ENCODE data around the gene NEFH. TPM values are rescaled to one million over a fixed set of nuclear protein-coding genes. Genes with fewer than 3 reads are reported as not detected.

The NEFH gene
- total and polyA plus RNA-seq, 7 experiments from 2014 or later = 0.19 to 3.2 (median 0.24) TPM

DNA sequence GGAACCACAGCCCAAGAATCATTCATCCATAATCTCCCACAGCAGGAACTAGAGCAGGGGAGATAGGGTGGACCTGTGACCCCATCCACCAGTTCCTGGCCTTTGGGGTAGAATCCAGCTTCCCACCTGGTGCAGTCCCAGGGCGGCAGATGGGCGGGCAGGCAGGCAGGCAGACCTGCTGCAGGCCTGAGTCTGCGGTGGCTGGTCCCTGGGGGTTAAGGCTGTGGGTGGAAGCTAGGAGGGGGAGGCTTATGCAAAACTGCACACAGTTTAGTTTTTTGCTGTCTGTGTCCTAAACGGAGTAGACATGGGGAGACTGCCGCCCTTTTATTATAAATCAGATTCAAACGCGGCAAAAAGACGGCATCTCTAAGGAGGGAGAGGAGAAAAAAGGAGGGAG lies 4.5 kb upstream of the NEFH start:
- no peak overlapping the region for H3K27ac ChIP-seq (ENCODE audit: low read depth, low read length)
- Mint-ChIP-seq H3K4me1 (peaks cover 10 to 18% (median 13%) of the 10 kb centered on the region in 7 donors), H3K9me3 (peaks cover 0 to 3% (median 0%) of the 10 kb centered on the region in 11 donors), H3K4me3 (no peak overlapping the region), H3K27ac (no peak overlapping the region), H3K36me3 (peaks cover 0 to 1% (median 0%) of the 10 kb centered on the region in 5 donors), H3K27me3 (peaks cover 33 to 55% (median 40%) of the 10 kb centered on the region in 5 donors)
- H3K36me3 ChIP-seq (ENCODE audit: control insufficient read depth in 2 of 3, insufficient read depth in 3 of 3, low read length in 3 of 3) = no peaks in the 10 kb centered on the region
- ChIA-PET CTCF (interaction anchor here (0.7 kb wide), 1 partner anchor 64 kb away, joined by 4 read pairs; no protein-coding TSS in a partner anchor), POLR2A (no interaction called here)
- H3K9me3 ChIP-seq (ENCODE audit: control insufficient read depth in 2 of 3, low read length in 3 of 3) = no peaks in the 10 kb centered on the region
- no peak for DNase-seq
- no peak for ATAC-seq
- intact Hi-C loops (cut with micrococcal nuclease) = no loop called here
- peaks cover 6 to 12% of the 10 kb centered on the region in 2 donors for H3K27me3 ChIP-seq (ENCODE audit: control insufficient read depth in 2 of 2, insufficient read depth in 2 of 2, low read length in 2 of 2)
- no peaks in the 10 kb centered on the region for H3K4me1 ChIP-seq (ENCODE audit: control insufficient read depth in 2 of 2, insufficient read depth in 2 of 2, low read length in 2 of 2)
- no peak overlapping the region for H3K4me3 ChIP-seq (ENCODE audit: low read length)

DNA sequence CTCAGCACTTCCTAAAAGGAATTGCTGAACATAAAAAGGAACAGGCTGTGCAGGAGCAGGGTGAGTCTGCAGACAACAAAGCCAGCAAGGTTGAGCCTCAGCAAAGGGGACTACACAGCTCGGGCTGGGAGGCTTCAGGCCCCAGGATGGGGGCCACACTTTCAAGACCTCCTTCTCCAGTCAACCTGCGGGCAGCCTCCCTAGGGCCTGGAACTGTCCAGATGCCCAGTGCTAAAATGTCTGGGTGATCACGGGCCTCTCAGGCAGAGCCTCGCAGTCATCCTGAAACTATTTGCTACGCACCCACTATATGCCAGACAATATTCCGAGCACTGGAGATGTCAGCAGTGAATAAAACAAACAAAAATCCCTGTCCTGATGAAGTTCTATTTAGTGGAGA lies 3.9 kb upstream of the NEFH start:
- H3K9me3 Mint-ChIP-seq = peaks cover 0 to 3% (median 0%) of the 10 kb centered on the region in 11 donors
- no peak for DNase-seq
- ATAC-seq = no peak
- no peak overlapping the region for H3K4me3 Mint-ChIP-seq
- H3K27me3 ChIP-seq (ENCODE audit: control insufficient read depth in 2 of 2, insufficient read depth in 2 of 2, low read length in 2 of 2) = peaks cover 6 to 12% of the 10 kb centered on the region in 2 donors
- H3K4me1 Mint-ChIP-seq = peaks cover 10 to 18% (median 13%) of the 10 kb centered on the region in 7 donors
- H3K36me3 Mint-ChIP-seq = peaks cover 0 to 1% (median 0%) of the 10 kb centered on the region in 5 donors
- no peak overlapping the region for H3K27ac ChIP-seq (ENCODE audit: low read depth, low read length)
- ChIA-PET CTCF (no interaction called here), POLR2A (no interaction called here)
- intact Hi-C loops (cut with micrococcal nuclease) = no loop called here
- no peak overlapping the region for H3K4me3 ChIP-seq (ENCODE audit: low read length)
- no peaks in the 10 kb centered on the region for H3K9me3 ChIP-seq (ENCODE audit: control insufficient read depth in 2 of 3, low read length in 3 of 3)
- peaks cover 32 to 55% (median 40%) of the 10 kb centered on the region in 5 donors for H3K27me3 Mint-ChIP-seq
- no peak overlapping the region for H3K27ac Mint-ChIP-seq
- H3K36me3 ChIP-seq (ENCODE audit: control insufficient read depth in 2 of 3, insufficient read depth in 3 of 3, low read length in 3 of 3) = no peaks in the 10 kb centered on the region
- no peaks in the 10 kb centered on the region for H3K4me1 ChIP-seq (ENCODE audit: control insufficient read depth in 2 of 2, insufficient read depth in 2 of 2, low read length in 2 of 2)

DNA sequence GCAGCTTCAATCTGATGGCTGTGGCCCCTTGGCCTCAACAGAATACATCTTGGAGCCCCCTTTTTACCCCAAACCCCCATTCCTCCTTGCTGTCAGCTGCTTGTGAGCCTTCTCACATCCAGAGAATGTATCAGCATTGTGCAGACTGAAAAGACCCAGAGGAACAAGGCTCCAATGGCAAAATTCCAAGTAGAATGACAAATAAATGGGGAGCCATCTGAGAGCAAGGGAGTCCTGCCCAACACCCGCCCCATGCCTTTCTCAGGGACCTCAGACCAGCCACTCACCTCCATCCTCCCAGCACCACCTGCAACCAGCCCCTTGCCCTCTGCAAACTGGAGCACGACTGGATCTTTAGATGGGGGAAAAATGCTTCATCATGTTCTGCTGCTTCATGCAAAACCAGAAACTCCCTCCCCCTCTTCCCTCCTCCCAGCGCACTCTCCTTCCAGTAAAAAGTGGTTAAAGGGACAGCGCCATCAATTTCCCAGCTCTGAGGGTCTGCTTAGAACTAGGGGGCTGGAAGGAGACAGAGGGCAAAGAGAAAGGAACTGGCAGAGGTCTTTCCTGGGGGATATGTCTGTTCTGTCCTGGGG lies 2.2 kb upstream of the NEFH start:
- peaks cover 0 to 6% (median 0%) of the 10 kb centered on the region in 11 donors for H3K9me3 Mint-ChIP-seq
- peaks cover 38 to 63% (median 52%) of the 10 kb centered on the region in 5 donors for H3K27me3 Mint-ChIP-seq
- ChIA-PET CTCF (no interaction called here), POLR2A (no interaction called here)
- no peak overlapping the region for H3K27ac ChIP-seq (ENCODE audit: low read depth, low read length)
- no peaks in the 10 kb centered on the region for H3K36me3 ChIP-seq (ENCODE audit: control insufficient read depth in 2 of 3, insufficient read depth in 3 of 3, low read length in 3 of 3)
- peaks cover 6 to 12% of the 10 kb centered on the region in 2 donors for H3K27me3 ChIP-seq (ENCODE audit: control insufficient read depth in 2 of 2, insufficient read depth in 2 of 2, low read length in 2 of 2)
- DNase-seq (no peak), ATAC-seq (no peak)
- H3K27ac Mint-ChIP-seq = no peak overlapping the region
- H3K4me3 Mint-ChIP-seq = no peak overlapping the region
- H3K4me3 ChIP-seq (ENCODE audit: low read length) = no peak overlapping the region
- intact Hi-C loops (cut with micrococcal nuclease) = no loop called here
- H3K36me3 Mint-ChIP-seq = peaks cover 0 to 5% (median 0%) of the 10 kb centered on the region in 5 donors
- H3K9me3 ChIP-seq (ENCODE audit: control insufficient read depth in 2 of 3, low read length in 3 of 3) = no peaks in the 10 kb centered on the region
- H3K4me1 ChIP-seq (ENCODE audit: control insufficient read depth in 2 of 2, insufficient read depth in 2 of 2, low read length in 2 of 2) = no peaks in the 10 kb centered on the region
- H3K4me1 Mint-ChIP-seq = peaks cover 15 to 22% (median 20%) of the 10 kb centered on the region in 7 donors

DNA sequence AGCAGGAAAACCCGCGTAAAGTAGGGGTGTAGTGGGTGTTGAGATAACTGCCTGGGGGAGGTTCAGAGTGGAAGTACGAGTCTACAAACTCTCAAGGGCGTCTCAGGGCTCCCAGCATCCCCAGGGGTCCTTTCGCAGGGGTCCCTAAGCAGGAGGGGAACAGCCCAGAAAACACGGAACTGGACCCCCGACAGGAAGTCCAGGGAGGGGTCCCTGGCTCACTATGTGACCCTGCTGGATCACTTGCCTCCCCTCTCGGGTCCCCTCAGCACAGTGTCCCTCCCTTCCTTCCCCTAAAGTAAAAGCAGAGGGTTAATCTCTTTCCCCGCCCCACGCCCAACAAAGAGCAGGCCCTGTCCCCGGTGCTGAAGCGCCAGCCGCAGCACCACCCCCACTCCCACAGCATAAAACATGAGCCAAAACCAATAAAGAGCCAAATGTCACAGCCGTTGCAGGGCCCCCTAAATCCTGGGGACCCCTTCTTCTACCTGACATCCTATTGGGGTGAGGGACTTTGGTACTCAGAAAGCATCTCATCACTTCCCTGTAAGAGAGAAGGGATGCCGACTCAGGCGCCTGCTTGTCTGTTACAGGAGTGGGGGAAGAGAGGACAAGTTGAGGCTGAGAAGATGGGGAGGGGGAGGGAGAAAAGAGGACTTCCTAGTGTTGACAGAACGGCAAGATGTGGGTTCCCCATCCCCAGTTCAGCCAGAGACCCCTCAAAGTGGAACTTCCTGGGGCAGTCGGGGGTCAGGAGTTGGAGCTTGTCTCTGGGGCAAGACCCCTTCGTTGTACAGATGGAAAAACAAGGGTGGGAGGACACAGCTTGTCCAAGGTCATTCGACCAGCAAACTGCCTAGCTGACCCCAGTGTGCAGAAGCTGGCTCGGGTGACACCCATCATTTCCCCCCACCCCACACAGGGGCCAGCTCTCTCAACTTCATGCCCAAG lies 1.4 kb upstream of the NEFH start:
- Mint-ChIP-seq H3K4me3 (peak overlapping the region in 6 of 10 donors; percentile 32 to 69 (median 39)), H3K9me3 (peaks cover 0 to 6% (median 0%) of the 10 kb centered on the region in 11 donors), H3K27ac (peak overlapping the region in 2 of 9 donors; percentile 25 to 52), H3K27me3 (peaks cover 38 to 58% (median 52%) of the 10 kb centered on the region in 5 donors), H3K4me1 (peaks cover 15 to 22% (median 20%) of the 10 kb centered on the region in 7 donors), H3K36me3 (peaks cover 0 to 5% (median 0%) of the 10 kb centered on the region in 5 donors)
- Histone ChIP-seq H3K36me3 (ENCODE audit: control insufficient read depth in 2 of 3, insufficient read depth in 3 of 3, low read length in 3 of 3) (no peaks in the 10 kb centered on the region), H3K27me3 (ENCODE audit: control insufficient read depth in 2 of 2, insufficient read depth in 2 of 2, low read length in 2 of 2) (peaks cover 6 to 12% of the 10 kb centered on the region in 2 donors), H3K4me1 (ENCODE audit: control insufficient read depth in 2 of 2, insufficient read depth in 2 of 2, low read length in 2 of 2) (no peaks in the 10 kb centered on the region), H3K9me3 (ENCODE audit: control insufficient read depth in 2 of 3, low read length in 3 of 3) (no peaks in the 10 kb centered on the region), H3K27ac (ENCODE audit: low read depth, low read length) (no peak overlapping the region), H3K4me3 (ENCODE audit: low read length) (no peak overlapping the region)
- DNase-seq (peak in 5 of 9 donors; percentile 27 to 41 (median 30)), ATAC-seq (peak; percentile 47)
- POLR2A ChIA-PET = no interaction called here
- intact Hi-C loops (cut with micrococcal nuclease) = no loop called here
- CTCF ChIA-PET = no interaction called here

DNA sequence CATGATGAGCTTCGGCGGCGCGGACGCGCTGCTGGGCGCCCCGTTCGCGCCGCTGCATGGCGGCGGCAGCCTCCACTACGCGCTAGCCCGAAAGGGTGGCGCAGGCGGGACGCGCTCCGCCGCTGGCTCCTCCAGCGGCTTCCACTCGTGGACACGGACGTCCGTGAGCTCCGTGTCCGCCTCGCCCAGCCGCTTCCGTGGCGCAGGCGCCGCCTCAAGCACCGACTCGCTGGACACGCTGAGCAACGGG lies 169 bp downstream of the NEFH start:
- ChIA-PET POLR2A (no interaction called here), CTCF (no interaction called here)
- no peak overlapping the region for H3K27ac ChIP-seq (ENCODE audit: low read depth, low read length)
- no peaks in the 10 kb centered on the region for H3K9me3 ChIP-seq (ENCODE audit: control insufficient read depth in 2 of 3, low read length in 3 of 3)
- peaks cover 0 to 6% (median 0%) of the 10 kb centered on the region in 11 donors for H3K9me3 Mint-ChIP-seq
- H3K27ac Mint-ChIP-seq = no peak overlapping the region
- no peaks in the 10 kb centered on the region for H3K4me1 ChIP-seq (ENCODE audit: control insufficient read depth in 2 of 2, insufficient read depth in 2 of 2, low read length in 2 of 2)
- DNase-seq (no peak), ATAC-seq (no peak)
- H3K27me3 ChIP-seq (ENCODE audit: control insufficient read depth in 2 of 2, insufficient read depth in 2 of 2, low read length in 2 of 2) = peaks cover 6 to 12% of the 10 kb centered on the region in 2 donors
- H3K27me3 Mint-ChIP-seq = peaks cover 34 to 54% (median 48%) of the 10 kb centered on the region in 5 donors
- peaks cover 15 to 22% (median 20%) of the 10 kb centered on the region in 7 donors for H3K4me1 Mint-ChIP-seq
- H3K36me3 ChIP-seq (ENCODE audit: control insufficient read depth in 2 of 3, insufficient read depth in 3 of 3, low read length in 3 of 3) = no peaks in the 10 kb centered on the region
- no peak overlapping the region for H3K4me3 ChIP-seq (ENCODE audit: low read length)
- H3K4me3 Mint-ChIP-seq = no peak overlapping the region
- intact Hi-C loops (cut with micrococcal nuclease) = no loop called here
- H3K36me3 Mint-ChIP-seq = peaks cover 0 to 5% (median 0%) of the 10 kb centered on the region in 5 donors

DNA sequence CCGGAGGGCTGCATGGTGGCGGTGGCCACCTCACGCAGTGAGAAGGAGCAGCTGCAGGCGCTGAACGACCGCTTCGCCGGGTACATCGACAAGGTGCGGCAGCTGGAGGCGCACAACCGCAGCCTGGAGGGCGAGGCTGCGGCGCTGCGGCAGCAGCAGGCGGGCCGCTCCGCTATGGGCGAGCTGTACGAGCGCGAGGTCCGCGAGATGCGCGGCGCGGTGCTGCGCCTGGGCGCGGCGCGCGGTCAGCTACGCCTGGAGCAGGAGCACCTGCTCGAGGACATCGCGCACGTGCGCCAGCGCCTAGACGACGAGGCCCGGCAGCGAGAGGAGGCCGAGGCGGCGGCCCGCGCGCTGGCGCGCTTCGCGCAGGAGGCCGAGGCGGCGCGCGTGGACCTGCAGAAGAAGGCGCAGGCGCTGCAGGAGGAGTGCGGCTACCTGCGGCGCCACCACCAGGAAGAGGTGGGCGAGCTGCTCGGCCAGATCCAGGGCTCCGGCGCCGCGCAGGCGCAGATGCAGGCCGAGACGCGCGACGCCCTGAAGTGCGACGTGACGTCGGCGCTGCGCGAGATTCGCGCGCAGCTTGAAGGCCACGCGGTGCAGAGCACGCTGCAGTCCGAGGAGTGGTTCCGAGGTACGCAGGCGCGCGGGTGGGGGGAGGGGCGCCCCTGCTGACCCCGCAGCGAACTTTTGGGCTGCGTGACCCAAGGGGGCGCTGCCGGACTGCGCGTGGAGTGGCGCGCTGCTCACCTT lies 670 bp downstream of the NEFH start:
- CTCF ChIA-PET = no interaction called here

More for the DNA sequence above, 670 bp downstream of the NEFH start:
- ATAC-seq (peak; percentile 31), DNase-seq (peak in 3 of 9 donors; percentile 11 to 53 (median 16))
- peaks cover 6 to 12% of the 10 kb centered on the region in 2 donors for H3K27me3 ChIP-seq (ENCODE audit: control insufficient read depth in 2 of 2, insufficient read depth in 2 of 2, low read length in 2 of 2)
- H3K27ac ChIP-seq (ENCODE audit: low read depth, low read length) = no peak overlapping the region
- H3K9me3 Mint-ChIP-seq = peaks cover 0 to 6% (median 0%) of the 10 kb centered on the region in 11 donors
- H3K4me3 Mint-ChIP-seq = peak overlapping the region in 6 of 10 donors; percentile 61 to 74 (median 66)
- intact Hi-C loops (cut with micrococcal nuclease) = no loop called here
- H3K27me3 Mint-ChIP-seq = peaks cover 34 to 49% (median 45%) of the 10 kb centered on the region in 5 donors
- H3K4me1 ChIP-seq (ENCODE audit: control insufficient read depth in 2 of 2, insufficient read depth in 2 of 2, low read length in 2 of 2) = no peaks in the 10 kb centered on the region
- H3K4me3 ChIP-seq (ENCODE audit: low read length) = no peak overlapping the region
- H3K36me3 Mint-ChIP-seq = peaks cover 0 to 5% (median 0%) of the 10 kb centered on the region in 5 donors
- H3K36me3 ChIP-seq (ENCODE audit: control insufficient read depth in 2 of 3, insufficient read depth in 3 of 3, low read length in 3 of 3) = no peaks in the 10 kb centered on the region
- H3K9me3 ChIP-seq (ENCODE audit: control insufficient read depth in 2 of 3, low read length in 3 of 3) = no peaks in the 10 kb centered on the region
- H3K27ac Mint-ChIP-seq = no peak overlapping the region
- peaks cover 15 to 22% (median 20%) of the 10 kb centered on the region in 7 donors for H3K4me1 Mint-ChIP-seq
- POLR2A ChIA-PET = interaction anchor here (0.7 kb wide), 1 partner anchor 74 kb away, joined by 3 read pairs; no protein-coding TSS in a partner anchor

All from naive thymus-derived CD4-positive, alpha-beta T cell (primary cell).